OCI-LY7 (cell line): ENCODE results near the gene GRPR. TPM values are rescaled to one million over a fixed set of nuclear protein-coding genes. Genes with fewer than 3 reads are reported as not detected.

ENCODE experiments used
- BruUV-seq: library from RNA; stranded (reverse); fragments of 400-500 nt; replicated peaks from 2 replicates; lab custom pipeline; 2021; lab: Mats Ljungman, UMichigan
- CTCF ChIA-PET: fragments of 300-600 bp; sonication (Branson Sonifier 250); formaldehyde crosslinking; loops from one replicate; lab custom pipeline; 2022; ENCODE audit warnings: antibody characterized with exemption; ENCODE audit not compliant: unreplicated experiment; lab: Charles Lee
- POLR2A ChIA-PET: fragments of 300-600 bp; sonication (Branson Sonifier 250); formaldehyde crosslinking; loops from one replicate; lab custom pipeline; 2022; ENCODE audit warnings: antibody characterized with exemption; lab: Charles Lee
- DNase-seq: peaks from one replicate; pipeline ENCODE4 v3.0.0-alpha.2; 2015; ENCODE audit warnings: low spot score
- H2AFZ ChIP-seq: fragments of 200-600 bp; sonication (generic), shearing (Covaris generic); 2 replicates; pipeline ENCODE4 v1.6.1; 2014; ENCODE audit warnings: mild to moderate bottlenecking, antibody characterized with exemption, low read length, moderate library complexity
- H3K27ac ChIP-seq: fragments of 200-600 bp; sonication (generic); 2 replicates; pipeline ENCODE4 v1.5.1; 2014; ENCODE audit warnings: mixed run types, low read depth, mild to moderate bottlenecking, moderate library complexity, low read length, inconsistent platforms; ENCODE audit not compliant: poor library complexity, severe bottlenecking
- H3K36me3 ChIP-seq: fragments of 200-600 bp; sonication (generic); 2 replicates; pipeline ENCODE4 v1.6.1; 2014; ENCODE audit warnings: mild to moderate bottlenecking, antibody characterized with exemption, low read length, moderate library complexity, mixed read lengths; ENCODE audit not compliant: insufficient read depth
- H3K4me1 ChIP-seq: fragments of 200-600 bp; sonication (generic); 2 replicates; pipeline ENCODE4 v1.5.1; 2014; ENCODE audit warnings: mild to moderate bottlenecking, low read length; ENCODE audit not compliant: insufficient read depth, poor library complexity, severe bottlenecking
- H3K4me2 ChIP-seq: fragments of 200-600 bp; sonication (generic); 2 replicates; pipeline ENCODE4 v1.6.1; 2014; ENCODE audit warnings: mild to moderate bottlenecking, low read length
- H3K4me3 ChIP-seq: fragments of 200-600 bp; sonication (generic); 2 replicates; pipeline ENCODE4 v1.5.1; 2014; ENCODE audit warnings: mild to moderate bottlenecking, low read depth, low read length; ENCODE audit not compliant: poor library complexity, severe bottlenecking
- H3K79me2 ChIP-seq: fragments of 200-600 bp; sonication (generic); 2 replicates; pipeline ENCODE4 v1.6.1; 2016; ENCODE audit warnings: low read depth, mild to moderate bottlenecking, low read length, moderate library complexity, mixed read lengths; ENCODE audit not compliant: insufficient read depth
- H3K9me2 ChIP-seq: fragments of 200-600 bp; sonication (generic); 2 replicates; pipeline ENCODE4 v1.6.1; 2016; ENCODE audit warnings: mild to moderate bottlenecking, low read length, mixed read lengths; ENCODE audit not compliant: insufficient read depth
- H3K9me3 ChIP-seq: fragments of 200-600 bp; sonication (generic); 2 replicates; pipeline ENCODE4 v1.6.1; 2014; ENCODE audit warnings: mild to moderate bottlenecking, mixed run types, low read length, mixed read lengths
- H4K20me1 ChIP-seq: fragments of 200-600 bp; sonication (generic); 2 replicates; pipeline ENCODE4 v1.6.1; 2014; ENCODE audit warnings: mild to moderate bottlenecking, antibody characterized with exemption, low read length, moderate library complexity, mixed read lengths; ENCODE audit not compliant: insufficient read depth
- CTCF ChIP-seq: fragments of 200-600 bp; sonication (generic); conservative IDR thresholded peaks from 2 replicates; pipeline ENCODE4 v1.5.1; 2014; ENCODE audit warnings: mild to moderate bottlenecking, antibody characterized with exemption, low read length, moderate library complexity, mixed read lengths
- EZH2phosphoT487 ChIP-seq: fragments of 200-600 bp; sonication (generic); IDR thresholded peaks from 2 replicates; pipeline ENCODE4 v1.6.1; 2018; ENCODE audit warnings: low read depth, borderline replicate concordance, mild to moderate bottlenecking, mixed run types, antibody characterized with exemption, low read length, moderate library complexity, mixed read lengths
- intact Hi-C: fragments of 100-400 bp; cut with micrococcal nuclease; formaldehyde crosslinking; loops from one replicate; pipeline ENCODE4 v1.10.0; 2022; ENCODE audit not compliant: unreplicated experiment
- total RNA-seq, 2 experiments: library from RNA; depleted of rRNA in 1 of 2; stranded (reverse); fragments of >200 nt in 1 of 2; shearing (Covaris generic) in 1 of 2; gene quantifications; 2 replicates each; pipeline ENCODE4 v1.2.3, GENCODE V29; 2014 to 2022

The GRPR gene
- total RNA-seq, 2 experiments from 2014 or later = 0.47 TPM; not detected in 1

GRCh38 chrX:16145656-16146055 lies 22.3 kb downstream of the GRPR start:
- Histone ChIP-seq H3K9me3 (no peaks in the 10 kb centered on the region), H3K27ac (no peak overlapping the region), H3K4me1 (no peaks in the 10 kb centered on the region), H4K20me1 (no peaks in the 10 kb centered on the region), H3K79me2 (no peaks in the 10 kb centered on the region), H3K4me2 (no peak overlapping the region), H2AFZ (no peak overlapping the region), H3K9me2 (no peaks in the 10 kb centered on the region), H3K36me3 (no peaks in the 10 kb centered on the region), H3K4me3 (no peak overlapping the region)
- intact Hi-C loops = no loop called here
- TF ChIP-seq EZH2phosphoT487 (no peak), CTCF (no peak)
- no TSS peak for BruUV-seq
- DNase-seq = no peak
- ChIA-PET CTCF (no interaction called here), POLR2A (no interaction called here)

GRCh38 chrX:16148896-16149295 lies 25.5 kb downstream of the GRPR start:
- Histone ChIP-seq H3K27ac (no peak overlapping the region), H4K20me1 (no peaks in the 10 kb centered on the region), H3K36me3 (no peaks in the 10 kb centered on the region), H3K4me1 (no peaks in the 10 kb centered on the region), H3K4me3 (no peak overlapping the region), H3K79me2 (no peaks in the 10 kb centered on the region), H3K4me2 (no peak overlapping the region), H2AFZ (no peak overlapping the region), H3K9me2 (no peaks in the 10 kb centered on the region), H3K9me3 (no peaks in the 10 kb centered on the region)
- no peak for DNase-seq
- no TSS peak for BruUV-seq
- intact Hi-C loops = no loop called here
- ChIA-PET CTCF (no interaction called here), POLR2A (interaction anchor here (0.7 kb wide), 4 partner anchors 10 to 476 kb away, joined by 3 to 8 read pairs (median 6); no protein-coding TSS in a partner anchor)
- no peak for TF ChIP-seq EZH2phosphoT487
- no peak for TF ChIP-seq CTCF

GRCh38 chrX:16155581-16156096 lies 32.3 kb downstream of the GRPR start:
- BruUV-seq = no TSS peak
- ChIA-PET POLR2A (no interaction called here), CTCF (no interaction called here)
- no peak overlapping the region for H3K4me2 ChIP-seq
- no peak overlapping the region for H3K27ac ChIP-seq
- intact Hi-C loops = no loop called here
- no peaks in the 10 kb centered on the region for H3K9me2 ChIP-seq
- H3K4me1 ChIP-seq = no peaks in the 10 kb centered on the region
- no peak overlapping the region for H3K4me3 ChIP-seq
- no peak for DNase-seq
- no peaks in the 10 kb centered on the region for H3K79me2 ChIP-seq
- no peak overlapping the region for H2AFZ ChIP-seq
- H4K20me1 ChIP-seq = no peaks in the 10 kb centered on the region
- TF ChIP-seq CTCF (no peak), EZH2phosphoT487 (no peak)
- H3K36me3 ChIP-seq = no peaks in the 10 kb centered on the region
- H3K9me3 ChIP-seq = no peaks in the 10 kb centered on the region
